Calu3 (cell line): ENCODE data around the gene EPHA5. TPM values are rescaled to one million over a fixed set of nuclear protein-coding genes. Genes with fewer than 3 reads are reported as not detected.

Source experiments
- BruUV-seq: library from RNA; stranded (reverse); fragments of 400-500 nt; replicated peaks from 2 replicates; lab custom pipeline; 2021; lab: Mats Ljungman, UMichigan
- CTCF ChIA-PET: fragments of 300-600 bp; sonication (Branson Sonifier 250); formaldehyde crosslinking; loops from one replicate; lab custom pipeline; 2022; ENCODE audit warnings: antibody characterized with exemption; lab: Charles Lee
- DNase-seq: peaks from one replicate; pipeline ENCODE4 v3.0.0; 2022
- H3K27ac Mint-ChIP-seq: one replicate; pipeline ENCODE4 v1.8.0; 2022; ENCODE audit warnings: mixed read lengths; ENCODE audit not compliant: unreplicated experiment
- H3K27me3 Mint-ChIP-seq: one replicate; pipeline ENCODE4 v1.8.0; 2022; ENCODE audit warnings: mixed read lengths; ENCODE audit not compliant: unreplicated experiment
- H3K36me3 Mint-ChIP-seq: one replicate; pipeline ENCODE4 v1.8.0; 2022; ENCODE audit warnings: mild to moderate bottlenecking, moderate library complexity, mixed read lengths; ENCODE audit not compliant: insufficient read depth, unreplicated experiment
- H3K4me1 Mint-ChIP-seq: one replicate; pipeline ENCODE4 v1.8.0; 2022; ENCODE audit warnings: mild to moderate bottlenecking, low read depth, mixed read lengths; ENCODE audit not compliant: unreplicated experiment
- H3K4me3 Mint-ChIP-seq: one replicate; pipeline ENCODE4 v1.8.0; 2022; ENCODE audit warnings: mild to moderate bottlenecking, low read depth, moderate library complexity, mixed read lengths; ENCODE audit not compliant: unreplicated experiment
- H3K9me3 Mint-ChIP-seq: one replicate; pipeline ENCODE4 v1.8.0; 2022; ENCODE audit warnings: low read depth, mixed read lengths; ENCODE audit not compliant: unreplicated experiment
- CTCF ChIP-seq: fragments of 200-600 bp; IDR thresholded peaks from one replicate; pipeline ENCODE4 v1.8.0; 2022; ENCODE audit warnings: antibody characterized with exemption; ENCODE audit not compliant: unreplicated experiment
- intact Hi-C: fragments of 100-400 bp; cut with micrococcal nuclease; formaldehyde crosslinking; loops from one replicate; pipeline ENCODE4 v1.10.0; 2022; ENCODE audit not compliant: unreplicated experiment
- total RNA-seq: library from RNA; stranded (reverse); gene quantifications from 2 replicates; pipeline ENCODE4 v1.2.3, GENCODE V29; 2022

The EPHA5 gene
- total RNA-seq, 1 experiment from 2014 or later: not detected

- Mint-ChIP-seq H3K36me3 (no peaks in the 10 kb centered on the region), H3K4me3 (no peak overlapping the region), H3K4me1 (no peaks in the 10 kb centered on the region), H3K27me3 (no peaks in the 10 kb centered on the region), H3K27ac (no peak overlapping the region), H3K9me3 (no peaks in the 10 kb centered on the region)
- CTCF ChIA-PET: no interaction called here
- BruUV-seq: no TSS peak
- intact Hi-C loops: no loop called here
- no peak for TF ChIP-seq CTCF
- DNase-seq: no peak
These were observed 111.0 kb downstream of the EPHA5 start for GRCh38 chr4:65559270-65559669.

GRCh38 chr4:65552057-65552456 lies 118.2 kb downstream of the EPHA5 start:
- no peak overlapping the region for H3K27ac Mint-ChIP-seq
- no TSS peak for BruUV-seq
- H3K4me3 Mint-ChIP-seq: no peak overlapping the region
- H3K27me3 Mint-ChIP-seq: no peaks in the 10 kb centered on the region
- CTCF ChIA-PET: no interaction called here
- no peak for TF ChIP-seq CTCF
- no peaks in the 10 kb centered on the region for H3K4me1 Mint-ChIP-seq
- intact Hi-C loops: no loop called here
- no peak for DNase-seq
- H3K9me3 Mint-ChIP-seq: peaks cover under 1% of the 10 kb centered on the region
- H3K36me3 Mint-ChIP-seq: no peaks in the 10 kb centered on the region

- no peaks in the 10 kb centered on the region for H3K27me3 Mint-ChIP-seq
- intact Hi-C loops: no loop called here
- no peak overlapping the region for H3K27ac Mint-ChIP-seq
- no peak overlapping the region for H3K4me3 Mint-ChIP-seq
- BruUV-seq: no TSS peak
- TF ChIP-seq CTCF: no peak
- no peak for DNase-seq
- CTCF ChIA-PET: no interaction called here
- H3K9me3 Mint-ChIP-seq: peaks cover 3% of the 10 kb centered on the region
- H3K36me3 Mint-ChIP-seq: no peaks in the 10 kb centered on the region
- H3K4me1 Mint-ChIP-seq: no peaks in the 10 kb centered on the region
These were observed 119.8 kb downstream of the EPHA5 start for GRCh38 chr4:65550500-65550899.

- H3K36me3 Mint-ChIP-seq: no peaks in the 10 kb centered on the region
- H3K4me1 Mint-ChIP-seq: peaks cover 2% of the 10 kb centered on the region
- intact Hi-C loops: no loop called here
- CTCF ChIA-PET: no interaction called here
- no TSS peak for BruUV-seq
- H3K27ac Mint-ChIP-seq: no peak overlapping the region
- TF ChIP-seq CTCF: no peak
- H3K9me3 Mint-ChIP-seq: peaks cover 3% of the 10 kb centered on the region
- H3K4me3 Mint-ChIP-seq: no peak overlapping the region
- H3K27me3 Mint-ChIP-seq: no peaks in the 10 kb centered on the region
- no peak for DNase-seq
These were observed 123.3 kb downstream of the EPHA5 start for GRCh38 chr4:65546882-65547416.
